GM23248 (cell line): Measurements from ENCODE around the gene CPSF4L. TPM values are rescaled to one million over a fixed set of nuclear protein-coding genes. Genes with fewer than 3 reads are reported as not detected.

Experiments used
- DNase-seq: peaks from one replicate; pipeline ENCODE4 v3.0.0-alpha.2; 2015
- H2AFZ ChIP-seq: fragments of 200-600 bp; sonication (generic); 2 replicates; pipeline ENCODE4 v1.6.1; 2016; ENCODE audit warnings: antibody characterized with exemption
- H3F3A ChIP-seq: fragments of 200-600 bp; sonication (generic); 2 replicates; pipeline ENCODE4 v1.6.1; 2016; ENCODE audit warnings: mild to moderate bottlenecking, antibody characterized with exemption, mixed run types; ENCODE audit not compliant: insufficient read depth
- H3K27ac ChIP-seq: fragments of 200-600 bp; sonication (generic); 2 replicates; pipeline ENCODE4 v1.5.1; 2016; ENCODE audit warnings: mild to moderate bottlenecking
- H3K27me3 ChIP-seq: fragments of 200-600 bp; sonication (generic); replicated peaks from 2 replicates; pipeline ENCODE4 v1.6.1; 2016; ENCODE audit warnings: mild to moderate bottlenecking; ENCODE audit not compliant: insufficient read depth
- H3K36me3 ChIP-seq: fragments of 200-600 bp; sonication (generic); 2 replicates; pipeline ENCODE4 v1.6.1; 2016; ENCODE audit warnings: low read depth, mild to moderate bottlenecking
- H3K4me1 ChIP-seq: fragments of 200-600 bp; sonication (generic); 2 replicates; pipeline ENCODE4 v1.6.1; 2016; ENCODE audit warnings: mild to moderate bottlenecking; ENCODE audit not compliant: insufficient read depth
- H3K4me2 ChIP-seq: fragments of 200-600 bp; sonication (generic); one replicate; pipeline ENCODE4 v1.6.1; 2016; ENCODE audit warnings: mild to moderate bottlenecking; ENCODE audit not compliant: unreplicated experiment
- H3K4me3 ChIP-seq: fragments of 200-600 bp; sonication (generic); 2 replicates; pipeline ENCODE4 v1.5.1; 2016; ENCODE audit warnings: mild to moderate bottlenecking
- H3K79me2 ChIP-seq: fragments of 200-600 bp; sonication (generic); 2 replicates; pipeline ENCODE4 v1.6.1; 2016; ENCODE audit warnings: mild to moderate bottlenecking; ENCODE audit not compliant: insufficient read depth
- H3K9ac ChIP-seq: fragments of 200-600 bp; sonication (generic); 2 replicates; pipeline ENCODE4 v1.6.1; 2016; ENCODE audit warnings: mild to moderate bottlenecking
- H3K9me2 ChIP-seq: fragments of 200-600 bp; sonication (generic); 2 replicates; pipeline ENCODE4 v1.6.1; 2016; ENCODE audit warnings: mixed run types, mild to moderate bottlenecking, moderate library complexity; ENCODE audit not compliant: insufficient read depth
- H3K9me3 ChIP-seq: fragments of 200-600 bp; sonication (generic); one replicate; pipeline ENCODE4 v1.6.1; 2017; ENCODE audit warnings: low read depth
- H4K20me1 ChIP-seq: fragments of 200-600 bp; sonication (generic); 2 replicates; pipeline ENCODE4 v1.6.0; 2016; ENCODE audit not compliant: insufficient read depth
- EZH2 ChIP-seq: fragments of 200-600 bp; sonication (generic); IDR thresholded peaks from 2 replicates; pipeline ENCODE4 v1.6.1; 2018; ENCODE audit warnings: antibody characterized with exemption, mild to moderate bottlenecking; ENCODE audit not compliant: insufficient read depth, poor library complexity, severe bottlenecking
- EZH2phosphoT487 ChIP-seq: fragments of 200-600 bp; sonication (generic); IDR thresholded peaks from 2 replicates; pipeline ENCODE4 v1.6.1; 2018; ENCODE audit warnings: antibody characterized with exemption, moderate library complexity, mild to moderate bottlenecking, low read depth; ENCODE audit not compliant: insufficient read depth
- WGBS, 2 experiments: methylation state at CpG; one replicate each; pipeline ENCODE4 v1.1.6; 2015 to 2017; ENCODE audit warnings: low lambda C conversion rate in 2 of 2, low coverage in 1 of 2; ENCODE audit errors: missing lambda C conversion rate in 2 of 2; 5-methylcytosine and 5-hydroxymethylcytosine counted together
- in situ Hi-C: fragments of 300-500 bp; cut with MboI; formaldehyde crosslinking; loops from 2 replicates; pipeline ENCODE4 v1.15.0; 2020
- polyA plus RNA-seq: library from polyadenylated mRNA; unstranded; fragments of >200 nt; fragmentation: Nextera tagmentation; extraction: Ambion mirVana; gene quantifications from 2 replicates; pipeline ENCODE4 v1.2.1, GENCODE V29; 2016
- total RNA-seq: library from RNA; depleted of rRNA; stranded (reverse); fragments of >200 nt; shearing (Covaris generic); gene quantifications from 2 replicates; pipeline ENCODE4 v1.2.3, GENCODE V29; 2014

Gene CPSF4L
- total and polyA plus RNA-seq, 2 experiments from 2014 or later, result not detected

GRCh38 chr17:73292031-73292531 is 30.4 kb upstream of the CPSF4L start:
- H3K9ac ChIP-seq, result peak overlapping the region; percentile 75
- peak; percentile 83 for DNase-seq
- no peak overlapping the region for H2AFZ ChIP-seq
- H4K20me1 ChIP-seq, result no peaks in the 10 kb centered on the region
- H3K27me3 ChIP-seq, result no peaks in the 10 kb centered on the region
- peak overlapping the region; percentile 46 for H3K4me3 ChIP-seq
- H3K36me3 ChIP-seq, result no peaks in the 10 kb centered on the region
- TF ChIP-seq EZH2phosphoT487 (no peak), EZH2 (no peak)
- no peaks in the 10 kb centered on the region for H3K9me3 ChIP-seq
- H3K9me2 ChIP-seq, result no peaks in the 10 kb centered on the region
- peak overlapping the region; percentile 88 for H3K27ac ChIP-seq
- 19 to 26% methylated on average over 12 of the region's 12 CpGs for WGBS, 2 experiments
- peaks cover 75% of the 10 kb centered on the region for H3K79me2 ChIP-seq
- peaks cover 53% of the 10 kb centered on the region for H3K4me1 ChIP-seq
- H3F3A ChIP-seq, result peaks cover 38% of the 10 kb centered on the region
- peak overlapping the region; percentile 75 for H3K4me2 ChIP-seq
- in situ Hi-C loops, result no loop called here

GRCh38 chr17:73291260-73291801 is 29.7 kb upstream of the CPSF4L start:
- H2AFZ ChIP-seq, result no peak overlapping the region

GRCh38 chr17:73290399-73291259 is 28.9 kb upstream of the CPSF4L start:
- peaks cover 38% of the 10 kb centered on the region for H3F3A ChIP-seq
- H4K20me1 ChIP-seq, result no peaks in the 10 kb centered on the region
- H3K79me2 ChIP-seq, result peaks cover 76% of the 10 kb centered on the region
- no peaks in the 10 kb centered on the region for H3K9me2 ChIP-seq
- no peaks in the 10 kb centered on the region for H3K9me3 ChIP-seq
- H3K4me3 ChIP-seq, result peak overlapping the region; percentile 5; the same call in 1 of the 2 replicates
- H3K36me3 ChIP-seq, result no peaks in the 10 kb centered on the region
- WGBS, 2 experiments, result 93 to 97% methylated on average over 16 of the region's 16 CpGs
- peak overlapping the region; percentile 19 for H3K4me2 ChIP-seq
- H3K4me1 ChIP-seq, result peaks cover 58% of the 10 kb centered on the region
- peak overlapping the region; percentile 58 for H3K9ac ChIP-seq
- TF ChIP-seq EZH2phosphoT487, result no peak
- no peak for TF ChIP-seq EZH2
- in situ Hi-C loops, result no loop called here
- DNase-seq, result no peak
- no peaks in the 10 kb centered on the region for H3K27me3 ChIP-seq
- no peak overlapping the region for H2AFZ ChIP-seq
- H3K27ac ChIP-seq, result peak overlapping the region; percentile 88

More at GRCh38 chr17:73291260-73291801, 29.7 kb upstream of the CPSF4L start:
- no peaks in the 10 kb centered on the region for H3K27me3 ChIP-seq
- H3K79me2 ChIP-seq, result peaks cover 76% of the 10 kb centered on the region
- H3K9me3 ChIP-seq, result no peaks in the 10 kb centered on the region
- DNase-seq, result peak; percentile 97
- WGBS, 2 experiments, result 13% methylated on average over 8 of the region's 8 CpGs
- peak overlapping the region; percentile 75 for H3K4me2 ChIP-seq
- H4K20me1 ChIP-seq, result no peaks in the 10 kb centered on the region
- peak overlapping the region; percentile 46 for H3K4me3 ChIP-seq
- no peaks in the 10 kb centered on the region for H3K9me2 ChIP-seq
- H3K36me3 ChIP-seq, result no peaks in the 10 kb centered on the region
- peaks cover 58% of the 10 kb centered on the region for H3K4me1 ChIP-seq
- H3F3A ChIP-seq, result peaks cover 38% of the 10 kb centered on the region
- peak overlapping the region; percentile 88 for H3K27ac ChIP-seq
- in situ Hi-C loops, result no loop called here
- H3K9ac ChIP-seq, result peak overlapping the region; percentile 75
- TF ChIP-seq EZH2 (no peak), EZH2phosphoT487 (no peak)

- H3K9ac ChIP-seq, result no peak overlapping the region
- no peak overlapping the region for H2AFZ ChIP-seq
- H3K4me2 ChIP-seq, result peak overlapping the region; percentile 14
- H4K20me1 ChIP-seq, result no peaks in the 10 kb centered on the region
- H3K27ac ChIP-seq, result no peak overlapping the region
- DNase-seq, result no peak
- peaks cover 76% of the 10 kb centered on the region for H3K79me2 ChIP-seq
- H3K4me1 ChIP-seq, result peaks cover 58% of the 10 kb centered on the region
- no peak for TF ChIP-seq EZH2phosphoT487
- TF ChIP-seq EZH2, result no peak
- WGBS, 2 experiments, result 50 to 52% methylated on average over 7 of the region's 7 CpGs
- in situ Hi-C loops, result no loop called here
- no peak overlapping the region for H3K4me3 ChIP-seq
- H3K27me3 ChIP-seq, result no peaks in the 10 kb centered on the region
- H3K9me2 ChIP-seq, result no peaks in the 10 kb centered on the region
- no peaks in the 10 kb centered on the region for H3K9me3 ChIP-seq
- H3F3A ChIP-seq, result peaks cover 37% of the 10 kb centered on the region
- H3K36me3 ChIP-seq, result no peaks in the 10 kb centered on the region
These were observed 28.0 kb upstream of the CPSF4L start for GRCh38 chr17:73289549-73290254.
